OCI-LY7 (cell line): ENCODE measurements around the gene CABP2. TPM values are rescaled to one million over a fixed set of nuclear protein-coding genes. Genes with fewer than 3 reads are reported as not detected.

Experiments used
- BruUV-seq: library from RNA; stranded (reverse); fragments of 400-500 nt; replicated peaks from 2 replicates; lab custom pipeline; 2021; lab: Mats Ljungman, UMichigan
- CTCF ChIA-PET: fragments of 300-600 bp; sonication (Branson Sonifier 250); formaldehyde crosslinking; loops from one replicate; lab custom pipeline; 2022; ENCODE audit warnings: antibody characterized with exemption; ENCODE audit not compliant: unreplicated experiment; lab: Charles Lee
- POLR2A ChIA-PET: fragments of 300-600 bp; sonication (Branson Sonifier 250); formaldehyde crosslinking; loops from one replicate; lab custom pipeline; 2022; ENCODE audit warnings: antibody characterized with exemption; lab: Charles Lee
- DNase-seq: peaks from one replicate; pipeline ENCODE4 v3.0.0-alpha.2; 2015; ENCODE audit warnings: low spot score
- H2AFZ ChIP-seq: fragments of 200-600 bp; sonication (generic), shearing (Covaris generic); 2 replicates; pipeline ENCODE4 v1.6.1; 2014; ENCODE audit warnings: mild to moderate bottlenecking, antibody characterized with exemption, low read length, moderate library complexity
- H3K27ac ChIP-seq: fragments of 200-600 bp; sonication (generic); 2 replicates; pipeline ENCODE4 v1.5.1; 2014; ENCODE audit warnings: mixed run types, low read depth, mild to moderate bottlenecking, moderate library complexity, low read length, inconsistent platforms; ENCODE audit not compliant: poor library complexity, severe bottlenecking
- H3K36me3 ChIP-seq: fragments of 200-600 bp; sonication (generic); 2 replicates; pipeline ENCODE4 v1.6.1; 2014; ENCODE audit warnings: mild to moderate bottlenecking, antibody characterized with exemption, low read length, moderate library complexity, mixed read lengths; ENCODE audit not compliant: insufficient read depth
- H3K4me1 ChIP-seq: fragments of 200-600 bp; sonication (generic); 2 replicates; pipeline ENCODE4 v1.5.1; 2014; ENCODE audit warnings: mild to moderate bottlenecking, low read length; ENCODE audit not compliant: insufficient read depth, poor library complexity, severe bottlenecking
- H3K4me2 ChIP-seq: fragments of 200-600 bp; sonication (generic); 2 replicates; pipeline ENCODE4 v1.6.1; 2014; ENCODE audit warnings: mild to moderate bottlenecking, low read length
- H3K4me3 ChIP-seq: fragments of 200-600 bp; sonication (generic); 2 replicates; pipeline ENCODE4 v1.5.1; 2014; ENCODE audit warnings: mild to moderate bottlenecking, low read depth, low read length; ENCODE audit not compliant: poor library complexity, severe bottlenecking
- H3K79me2 ChIP-seq: fragments of 200-600 bp; sonication (generic); 2 replicates; pipeline ENCODE4 v1.6.1; 2016; ENCODE audit warnings: low read depth, mild to moderate bottlenecking, low read length, moderate library complexity, mixed read lengths; ENCODE audit not compliant: insufficient read depth
- H3K9me2 ChIP-seq: fragments of 200-600 bp; sonication (generic); 2 replicates; pipeline ENCODE4 v1.6.1; 2016; ENCODE audit warnings: mild to moderate bottlenecking, low read length, mixed read lengths; ENCODE audit not compliant: insufficient read depth
- H3K9me3 ChIP-seq: fragments of 200-600 bp; sonication (generic); 2 replicates; pipeline ENCODE4 v1.6.1; 2014; ENCODE audit warnings: mild to moderate bottlenecking, mixed run types, low read length, mixed read lengths
- H4K20me1 ChIP-seq: fragments of 200-600 bp; sonication (generic); 2 replicates; pipeline ENCODE4 v1.6.1; 2014; ENCODE audit warnings: mild to moderate bottlenecking, antibody characterized with exemption, low read length, moderate library complexity, mixed read lengths; ENCODE audit not compliant: insufficient read depth
- CTCF ChIP-seq: fragments of 200-600 bp; sonication (generic); conservative IDR thresholded peaks from 2 replicates; pipeline ENCODE4 v1.5.1; 2014; ENCODE audit warnings: mild to moderate bottlenecking, antibody characterized with exemption, low read length, moderate library complexity, mixed read lengths
- EZH2phosphoT487 ChIP-seq: fragments of 200-600 bp; sonication (generic); IDR thresholded peaks from 2 replicates; pipeline ENCODE4 v1.6.1; 2018; ENCODE audit warnings: low read depth, borderline replicate concordance, mild to moderate bottlenecking, mixed run types, antibody characterized with exemption, low read length, moderate library complexity, mixed read lengths
- intact Hi-C: fragments of 100-400 bp; cut with micrococcal nuclease; formaldehyde crosslinking; loops from one replicate; pipeline ENCODE4 v1.10.0; 2022; ENCODE audit not compliant: unreplicated experiment
- total RNA-seq, 2 experiments: library from RNA; depleted of rRNA in 1 of 2; stranded (reverse); fragments of >200 nt in 1 of 2; shearing (Covaris generic) in 1 of 2; gene quantifications; 2 replicates each; pipeline ENCODE4 v1.2.3, GENCODE V29; 2014 to 2022

Gene CABP2
- total RNA-seq, 2 experiments from 2014 or later = not detected

GRCh38 chr11:67504950-67505581 lies 18.2 kb downstream of the CABP2 start, which contains the start of gene PITPNM1:
TSS of gene PITPNM1 (minus strand) at chr11:67505363. CDS start at chr11:67504180, 1,183 bp downstream.
- Histone ChIP-seq H3K9me2 (no peaks in the 10 kb centered on the region), H3K27ac (peak within 1 kb of the TSS; percentile 70), H3K4me3 (peak within 1 kb of the TSS; percentile 88), H4K20me1 (0 out of 2 replicates have a peak, but pooled peaks cover 9% of the 10 kb centered on the region), H3K4me1 (peaks cover 38% of the 10 kb centered on the region), H3K36me3 (peaks cover 18% of the 10 kb centered on the region; the same call in 1 of the 2 replicates), H2AFZ (no peak within 1 kb of the TSS), H3K9me3 (no peaks in the 10 kb centered on the region), H3K4me2 (peak within 1 kb of the TSS; percentile 97), H3K79me2 (peaks cover 19% of the 10 kb centered on the region)
- BruUV-seq = no TSS peak
- ChIA-PET CTCF (no interaction called here), POLR2A (no interaction called here)
- intact Hi-C loops = loop anchor here (5.0 kb wide), 4 partner anchors 83 to 238 kb away; partner anchors contain the start of genes GRK2 and POLD4
- DNase-seq = peak; percentile 81
- no peak for TF ChIP-seq EZH2phosphoT487
- no peak for TF ChIP-seq CTCF

- peak overlapping the region; percentile 97 for H3K4me2 ChIP-seq
Observed at GRCh38 chr11:67504005-67504949, 19.0 kb downstream of the CABP2 start.

More at GRCh38 chr11:67504005-67504949, 19.0 kb downstream of the CABP2 start:
- POLR2A ChIA-PET = no interaction called here
- TF ChIP-seq EZH2phosphoT487 = no peak
- TF ChIP-seq CTCF = no peak
- H2AFZ ChIP-seq = no peak overlapping the region
- H3K36me3 ChIP-seq = peaks cover 18% of the 10 kb centered on the region; the same call in 1 of the 2 replicates
- peak; percentile 35 for DNase-seq
- intact Hi-C loops = no loop called here
- H3K9me2 ChIP-seq = no peaks in the 10 kb centered on the region
- CTCF ChIA-PET = no interaction called here
- H4K20me1 ChIP-seq = 0 out of 2 replicates have a peak, but pooled peaks cover 9% of the 10 kb centered on the region
- no TSS peak for BruUV-seq
- H3K4me1 ChIP-seq = peaks cover 38% of the 10 kb centered on the region
- peak overlapping the region; percentile 88 for H3K4me3 ChIP-seq
- H3K27ac ChIP-seq = peak overlapping the region; percentile 70
- peaks cover 19% of the 10 kb centered on the region for H3K79me2 ChIP-seq
- H3K9me3 ChIP-seq = no peaks in the 10 kb centered on the region
